ENCODE measurements around the gene HDAC9.

HDAC9 gene

DNA sequence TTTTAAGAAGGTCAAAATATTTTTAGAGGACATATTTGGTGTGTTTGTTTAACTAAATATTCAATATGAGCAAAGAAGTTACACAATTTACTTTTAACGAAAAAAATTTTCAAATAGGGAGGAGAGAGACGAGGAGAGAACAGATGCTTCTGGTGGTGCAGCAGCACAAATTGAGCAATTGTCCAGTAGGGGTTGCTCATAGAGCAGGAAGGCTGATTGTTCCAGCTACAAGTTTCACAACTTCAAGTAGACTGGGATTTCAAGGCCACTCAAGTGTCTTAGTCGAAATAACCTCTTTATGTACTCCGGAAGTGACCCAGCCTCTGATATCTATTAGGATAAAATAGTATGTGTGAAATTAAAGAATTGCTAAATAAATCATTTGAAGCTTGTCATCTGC is 197.9 kb downstream of the HDAC9 start:
- H3K79me2 ChIP-seq (ENCODE audit: control insufficient read depth, insufficient read depth, low read length): no peaks in the 10 kb centered on the region
- H3K79me1 ChIP-seq (ENCODE audit: low read length): no peaks in the 10 kb centered on the region
- H2AK5ac ChIP-seq (ENCODE audit: low read length): no peak overlapping the region
- no CpG with 5 or more reads among the region's 4 CpGs for WGBS (ENCODE audit: extremely low coverage, insufficient coverage, low lambda C conversion rate)
- H3K27ac ChIP-seq (ENCODE audit: low read depth, low read length): no peak overlapping the region
- H2BK120ac ChIP-seq (ENCODE audit: low read depth, low read length): no peak overlapping the region
- no peak overlapping the region for H3K4ac ChIP-seq (ENCODE audit: low read depth, low read length)
- no peaks in the 10 kb centered on the region for H3K36me3 ChIP-seq (ENCODE audit: control insufficient read depth, insufficient read depth, low read length)
- H2BK5ac ChIP-seq (ENCODE audit: low read length): no peak overlapping the region
- H3K56ac ChIP-seq (ENCODE audit: low read length): no peak overlapping the region
- peak; percentile 78 for DNase-seq
- no peaks in the 10 kb centered on the region for H3K4me1 ChIP-seq (ENCODE audit: control insufficient read depth, low read depth, low read length)
- H3K4me3 ChIP-seq (ENCODE audit: low read length): no peak overlapping the region
- no peak overlapping the region for H4K5ac ChIP-seq (ENCODE audit: low read length)
- no peak overlapping the region for H3K18ac ChIP-seq (ENCODE audit: low read length)
- no peak overlapping the region for H2BK15ac ChIP-seq (replicated peaks; ENCODE audit: low read depth)
- H3K9ac ChIP-seq (ENCODE audit: low read length): no peak overlapping the region
- H3K23ac ChIP-seq (ENCODE audit: low read length): no peak overlapping the region
- H3K27me3 ChIP-seq (ENCODE audit: insufficient read depth, low read length, poor library complexity): no peaks in the 10 kb centered on the region
- no peak overlapping the region for H4K8ac ChIP-seq (ENCODE audit: low read depth, low read length)
- no peak overlapping the region for H3K4me2 ChIP-seq (ENCODE audit: low read length)

DNA sequence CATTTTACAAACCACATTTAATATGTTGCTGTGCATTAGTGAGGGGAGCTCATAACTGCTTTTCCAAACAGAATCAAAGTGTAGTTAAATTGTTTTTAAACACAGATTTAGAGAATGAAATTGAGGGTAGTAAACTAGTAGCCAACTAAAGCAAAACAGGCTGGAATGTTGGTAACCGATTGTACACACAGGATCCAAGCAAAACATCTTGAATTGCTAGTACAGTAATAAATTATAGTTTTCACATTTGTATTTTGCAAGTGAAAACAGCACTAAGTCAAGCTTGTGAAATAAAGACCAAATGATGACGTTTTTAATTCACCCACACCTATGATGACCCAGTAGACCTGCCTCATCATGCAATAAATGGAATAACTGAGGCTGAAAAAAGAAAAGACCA is 198.3 kb downstream of the HDAC9 start:
- Histone ChIP-seq H2BK5ac (ENCODE audit: low read length) (no peak overlapping the region), H2BK120ac (ENCODE audit: low read depth, low read length) (no peak overlapping the region), H3K4me1 (ENCODE audit: control insufficient read depth, low read depth, low read length) (no peaks in the 10 kb centered on the region), H4K5ac (ENCODE audit: low read length) (no peak overlapping the region), H3K27ac (ENCODE audit: low read depth, low read length) (no peak overlapping the region), H3K4me3 (ENCODE audit: low read length) (no peak overlapping the region), H4K8ac (ENCODE audit: low read depth, low read length) (no peak overlapping the region), H3K9ac (ENCODE audit: low read length) (no peak overlapping the region), H3K27me3 (ENCODE audit: insufficient read depth, low read length, poor library complexity) (no peaks in the 10 kb centered on the region), H2AK5ac (ENCODE audit: low read length) (no peak overlapping the region), H3K23ac (ENCODE audit: low read length) (no peak overlapping the region), H3K36me3 (ENCODE audit: control insufficient read depth, insufficient read depth, low read length) (no peaks in the 10 kb centered on the region), H3K18ac (ENCODE audit: low read length) (no peak overlapping the region), H2BK15ac (replicated peaks; ENCODE audit: low read depth) (no peak overlapping the region), H3K4ac (ENCODE audit: low read depth, low read length) (no peak overlapping the region), H3K79me1 (ENCODE audit: low read length) (no peaks in the 10 kb centered on the region), H3K56ac (ENCODE audit: low read length) (no peak overlapping the region), H3K4me2 (ENCODE audit: low read length) (no peak overlapping the region), H3K79me2 (ENCODE audit: control insufficient read depth, insufficient read depth, low read length) (no peaks in the 10 kb centered on the region)
- DNase-seq: no peak
- WGBS (ENCODE audit: extremely low coverage, insufficient coverage, low lambda C conversion rate): no CpG with 5 or more reads among the region's 2 CpGs

DNA sequence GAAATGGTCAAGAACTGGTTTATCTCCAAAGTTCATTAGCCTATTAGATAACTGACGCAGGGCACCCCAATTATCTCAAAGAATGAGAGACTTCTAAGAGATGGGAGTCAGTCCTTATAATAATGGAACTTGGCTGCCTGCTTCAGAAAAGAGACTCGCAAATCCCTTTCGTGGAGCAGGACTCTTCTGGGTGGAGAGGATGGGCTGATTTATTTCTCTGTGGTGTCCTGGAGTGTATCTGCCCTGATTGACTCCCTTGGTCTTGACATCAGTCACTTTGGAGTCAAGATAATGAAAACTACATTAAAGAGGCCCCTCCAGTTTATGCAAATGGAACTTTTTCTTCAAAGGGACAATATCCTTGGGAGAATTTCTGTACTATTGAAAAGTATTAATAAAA is 198.9 kb downstream of the HDAC9 start:
- H4K8ac ChIP-seq (ENCODE audit: low read depth, low read length): no peak overlapping the region
- no peak overlapping the region for H3K4ac ChIP-seq (ENCODE audit: low read depth, low read length)
- no peak overlapping the region for H3K18ac ChIP-seq (ENCODE audit: low read length)
- H2AK5ac ChIP-seq (ENCODE audit: low read length): no peak overlapping the region
- H3K4me2 ChIP-seq (ENCODE audit: low read length): no peak overlapping the region
- no peak overlapping the region for H2BK15ac ChIP-seq (replicated peaks; ENCODE audit: low read depth)
- no peaks in the 10 kb centered on the region for H3K36me3 ChIP-seq (ENCODE audit: control insufficient read depth, insufficient read depth, low read length)
- no CpG with 5 or more reads among the region's 3 CpGs for WGBS (ENCODE audit: extremely low coverage, insufficient coverage, low lambda C conversion rate)
- H3K79me2 ChIP-seq (ENCODE audit: control insufficient read depth, insufficient read depth, low read length): no peaks in the 10 kb centered on the region
- H3K79me1 ChIP-seq (ENCODE audit: low read length): no peaks in the 10 kb centered on the region
- no peak overlapping the region for H3K23ac ChIP-seq (ENCODE audit: low read length)
- H3K56ac ChIP-seq (ENCODE audit: low read length): no peak overlapping the region
- H3K9ac ChIP-seq (ENCODE audit: low read length): no peak overlapping the region
- no peak overlapping the region for H4K5ac ChIP-seq (ENCODE audit: low read length)
- no peak overlapping the region for H2BK120ac ChIP-seq (ENCODE audit: low read depth, low read length)
- peak; percentile 53 for DNase-seq
- H2BK5ac ChIP-seq (ENCODE audit: low read length): no peak overlapping the region
- no peaks in the 10 kb centered on the region for H3K4me1 ChIP-seq (ENCODE audit: control insufficient read depth, low read depth, low read length)
- H3K4me3 ChIP-seq (ENCODE audit: low read length): no peak overlapping the region
- no peak overlapping the region for H3K27ac ChIP-seq (ENCODE audit: low read depth, low read length)
- no peaks in the 10 kb centered on the region for H3K27me3 ChIP-seq (ENCODE audit: insufficient read depth, low read length, poor library complexity)

DNA sequence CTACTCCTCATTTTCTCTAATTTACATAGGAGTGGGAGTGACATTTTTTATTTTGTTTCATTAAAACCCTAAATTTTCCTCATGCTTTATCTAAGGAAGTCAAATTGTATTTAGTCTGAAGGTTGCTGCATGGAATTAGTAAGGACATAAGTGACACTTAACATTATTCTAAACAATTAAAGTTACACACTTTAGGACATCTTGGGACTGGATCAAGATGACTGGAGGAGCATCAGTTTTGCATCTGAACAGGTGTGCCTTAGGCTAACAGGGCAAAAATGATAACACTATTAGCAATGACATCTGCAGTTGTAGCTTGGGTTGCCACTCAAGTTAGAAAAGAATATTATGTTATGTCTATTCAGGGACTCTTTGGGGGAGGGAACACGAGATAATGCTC is 199.4 kb downstream of the HDAC9 start:
- Histone ChIP-seq H3K36me3 (ENCODE audit: control insufficient read depth, insufficient read depth, low read length) (no peaks in the 10 kb centered on the region), H3K27me3 (ENCODE audit: insufficient read depth, low read length, poor library complexity) (no peaks in the 10 kb centered on the region), H3K27ac (ENCODE audit: low read depth, low read length) (no peak overlapping the region), H4K8ac (ENCODE audit: low read depth, low read length) (no peak overlapping the region), H3K4me2 (ENCODE audit: low read length) (no peak overlapping the region), H4K5ac (ENCODE audit: low read length) (no peak overlapping the region), H3K4me1 (ENCODE audit: control insufficient read depth, low read depth, low read length) (no peaks in the 10 kb centered on the region), H3K23ac (ENCODE audit: low read length) (no peak overlapping the region), H2BK15ac (replicated peaks; ENCODE audit: low read depth) (no peak overlapping the region), H3K4ac (ENCODE audit: low read depth, low read length) (no peak overlapping the region), H2AK5ac (ENCODE audit: low read length) (no peak overlapping the region), H2BK5ac (ENCODE audit: low read length) (no peak overlapping the region), H3K56ac (ENCODE audit: low read length) (no peak overlapping the region), H3K4me3 (ENCODE audit: low read length) (no peak overlapping the region), H3K9ac (ENCODE audit: low read length) (no peak overlapping the region), H3K79me2 (ENCODE audit: control insufficient read depth, insufficient read depth, low read length) (no peaks in the 10 kb centered on the region), H3K79me1 (ENCODE audit: low read length) (no peaks in the 10 kb centered on the region), H3K18ac (ENCODE audit: low read length) (no peak overlapping the region), H2BK120ac (ENCODE audit: low read depth, low read length) (no peak overlapping the region)
- no CpG with 5 or more reads among the region's 1 CpG for WGBS (ENCODE audit: extremely low coverage, insufficient coverage, low lambda C conversion rate)
- no peak for DNase-seq

DNA sequence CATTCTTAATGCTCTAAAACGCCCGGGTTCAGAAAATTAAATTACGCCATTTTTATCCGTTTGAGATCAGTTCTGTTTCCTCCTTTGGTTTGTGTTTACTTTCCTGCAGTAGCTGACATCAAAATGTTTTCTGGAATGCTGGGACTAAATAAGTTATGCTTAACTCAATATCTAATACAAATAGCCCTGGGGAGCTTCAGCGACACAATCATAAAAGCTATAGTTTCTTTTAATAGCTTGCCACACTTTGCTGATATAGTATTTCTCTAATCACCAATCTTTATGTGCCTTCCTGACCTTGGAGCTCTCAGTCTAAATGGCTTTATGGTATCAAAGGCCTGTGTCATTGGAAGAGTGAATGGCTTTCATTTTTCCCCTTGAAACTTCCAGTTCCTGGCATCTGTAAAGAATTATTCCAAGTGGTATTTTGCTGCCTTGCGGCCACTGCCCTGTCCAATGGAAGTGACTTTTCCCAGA is 202.7 kb downstream of the HDAC9 start:
- WGBS (ENCODE audit: extremely low coverage, insufficient coverage, low lambda C conversion rate): no CpG with 5 or more reads among the region's 6 CpGs

DNA sequence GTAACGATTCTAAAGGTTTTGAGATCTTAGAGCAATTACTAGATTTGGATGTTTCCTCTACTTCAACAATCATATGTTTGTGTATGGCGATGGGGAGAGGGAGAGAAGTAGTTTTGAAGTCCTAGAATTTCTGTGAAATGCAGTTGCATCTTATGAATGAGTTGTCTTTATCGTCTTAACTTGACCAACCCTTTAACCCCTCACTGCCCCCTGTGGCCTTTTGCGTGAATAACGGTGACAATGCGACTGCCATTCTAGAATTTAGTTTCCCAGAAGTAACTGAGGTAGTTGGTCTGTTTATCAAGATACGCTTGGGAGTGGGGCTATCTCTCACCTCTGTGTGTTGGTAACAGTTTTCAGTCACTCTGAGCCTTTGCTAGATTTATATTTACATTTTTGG is 204.6 kb downstream of the HDAC9 start:
- H3K36me3 ChIP-seq (ENCODE audit: control insufficient read depth, insufficient read depth, low read length): no peaks in the 10 kb centered on the region
- H3K23ac ChIP-seq (ENCODE audit: low read length): no peak overlapping the region
- H3K27me3 ChIP-seq (ENCODE audit: insufficient read depth, low read length, poor library complexity): no peaks in the 10 kb centered on the region
- H3K9ac ChIP-seq (ENCODE audit: low read length): no peak overlapping the region
- H2BK15ac ChIP-seq (replicated peaks; ENCODE audit: low read depth): no peak overlapping the region
- whole genome bisulfite sequencing (ENCODE audit: extremely low coverage, insufficient coverage, low lambda C conversion rate): no CpG with 5 or more reads among the region's 7 CpGs
- H2BK120ac ChIP-seq (ENCODE audit: low read depth, low read length): no peak overlapping the region
- no peak overlapping the region for H3K4ac ChIP-seq (ENCODE audit: low read depth, low read length)
- no peak overlapping the region for H2AK5ac ChIP-seq (ENCODE audit: low read length)
- H3K27ac ChIP-seq (ENCODE audit: low read depth, low read length): no peak overlapping the region
- DNase-seq: peak; percentile 64
- no peak overlapping the region for H3K4me3 ChIP-seq (ENCODE audit: low read length)
- H3K56ac ChIP-seq (ENCODE audit: low read length): no peak overlapping the region
- H3K79me1 ChIP-seq (ENCODE audit: low read length): no peaks in the 10 kb centered on the region
- no peak overlapping the region for H2BK5ac ChIP-seq (ENCODE audit: low read length)
- no peak overlapping the region for H4K5ac ChIP-seq (ENCODE audit: low read length)
- H3K4me2 ChIP-seq (ENCODE audit: low read length): no peak overlapping the region
- no peak overlapping the region for H3K18ac ChIP-seq (ENCODE audit: low read length)
- H4K8ac ChIP-seq (ENCODE audit: low read depth, low read length): no peak overlapping the region
- no peaks in the 10 kb centered on the region for H3K79me2 ChIP-seq (ENCODE audit: control insufficient read depth, insufficient read depth, low read length)
- no peaks in the 10 kb centered on the region for H3K4me1 ChIP-seq (ENCODE audit: control insufficient read depth, low read depth, low read length)

More for the DNA sequence above, 202.7 kb downstream of the HDAC9 start:
- Histone ChIP-seq H3K36me3 (ENCODE audit: control insufficient read depth, insufficient read depth, low read length) (no peaks in the 10 kb centered on the region), H2BK120ac (ENCODE audit: low read depth, low read length) (no peak overlapping the region), H3K4ac (ENCODE audit: low read depth, low read length) (no peak overlapping the region), H4K5ac (ENCODE audit: low read length) (no peak overlapping the region), H3K56ac (ENCODE audit: low read length) (no peak overlapping the region), H3K9ac (ENCODE audit: low read length) (no peak overlapping the region), H2BK5ac (ENCODE audit: low read length) (no peak overlapping the region), H2AK5ac (ENCODE audit: low read length) (no peak overlapping the region), H3K4me2 (ENCODE audit: low read length) (no peak overlapping the region), H3K79me2 (ENCODE audit: control insufficient read depth, insufficient read depth, low read length) (no peaks in the 10 kb centered on the region), H2BK15ac (replicated peaks; ENCODE audit: low read depth) (no peak overlapping the region), H3K18ac (ENCODE audit: low read length) (no peak overlapping the region), H3K79me1 (ENCODE audit: low read length) (no peaks in the 10 kb centered on the region), H3K4me3 (ENCODE audit: low read length) (no peak overlapping the region), H3K27me3 (ENCODE audit: insufficient read depth, low read length, poor library complexity) (no peaks in the 10 kb centered on the region), H3K23ac (ENCODE audit: low read length) (no peak overlapping the region), H3K4me1 (ENCODE audit: control insufficient read depth, low read depth, low read length) (no peaks in the 10 kb centered on the region), H4K8ac (ENCODE audit: low read depth, low read length) (no peak overlapping the region), H3K27ac (ENCODE audit: low read depth, low read length) (no peak overlapping the region)
- DNase-seq: no peak

Data from mesendoderm (in vitro differentiated cells).